ENCODE measurements around the gene BCL11B.
"Not testable (repeated sequence)": the region's sequence is repeated elsewhere in the genome, so short reads cannot be mapped to it uniquely, and the experiment has no call there.

Gene BCL11B

DNA sequence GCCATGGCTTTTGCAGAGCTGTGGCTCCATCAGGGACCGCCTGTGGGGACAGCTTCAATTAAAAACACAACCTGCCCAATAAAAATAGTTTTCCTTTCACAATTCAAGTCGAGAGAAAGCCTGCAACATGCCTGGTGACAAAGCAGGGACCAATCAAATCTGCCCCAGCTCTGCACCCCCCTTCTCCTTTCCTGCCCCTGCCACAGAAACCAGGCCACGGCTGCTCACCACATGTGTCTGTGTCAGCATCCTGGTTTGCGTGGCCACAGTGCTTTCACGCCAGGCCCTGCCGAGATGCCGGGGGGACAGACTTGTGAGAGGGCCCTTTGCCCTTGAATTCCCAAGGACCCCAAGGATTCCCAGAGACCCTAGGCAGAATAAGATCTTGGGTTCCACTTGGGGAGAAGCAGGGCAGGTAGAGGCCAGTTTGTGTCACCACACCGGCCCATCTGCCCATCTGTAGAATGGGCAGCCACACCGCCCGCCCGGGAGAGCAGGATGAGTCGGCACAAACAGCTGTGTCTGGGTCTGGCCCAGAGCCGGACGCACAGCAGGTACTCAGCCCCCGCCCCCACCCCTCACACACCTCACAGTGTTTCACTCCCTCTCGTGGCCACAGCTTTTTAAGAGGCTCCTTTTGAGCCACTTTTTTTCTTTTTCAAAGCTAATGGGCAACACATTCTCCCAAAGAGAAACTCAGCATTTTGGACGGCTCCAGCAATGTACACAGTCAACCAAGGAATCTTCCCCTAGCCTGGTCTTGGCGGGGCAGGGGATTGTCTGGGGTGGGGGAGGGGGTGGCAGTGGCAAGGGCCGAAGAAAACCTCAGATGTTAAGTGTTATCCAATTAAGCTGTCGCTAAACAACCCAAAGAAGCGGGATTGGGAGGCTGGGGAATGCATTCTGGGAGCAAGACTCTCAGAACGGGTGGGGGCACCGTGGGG is 41.5 kb downstream of the BCL11B start:
- Histone ChIP-seq H3K9me3 (no peaks in the 10 kb centered on the region), H3K4me1 (ENCODE audit: control insufficient read depth in 1 of 2, insufficient read depth in 1 of 2, low read depth in 1 of 2, low read length in 1 of 2) (no peaks in the 10 kb centered on the region), H3K27me3 (peaks cover 82% of the 10 kb centered on the region), H3K27ac (no peak overlapping the region), H3K36me3 (no peaks in the 10 kb centered on the region), H3K4me3 (ENCODE audit: low read depth in 1 of 2, low read length in 1 of 2) (no peak overlapping the region)
- TF ChIP-seq, protein P1, sequence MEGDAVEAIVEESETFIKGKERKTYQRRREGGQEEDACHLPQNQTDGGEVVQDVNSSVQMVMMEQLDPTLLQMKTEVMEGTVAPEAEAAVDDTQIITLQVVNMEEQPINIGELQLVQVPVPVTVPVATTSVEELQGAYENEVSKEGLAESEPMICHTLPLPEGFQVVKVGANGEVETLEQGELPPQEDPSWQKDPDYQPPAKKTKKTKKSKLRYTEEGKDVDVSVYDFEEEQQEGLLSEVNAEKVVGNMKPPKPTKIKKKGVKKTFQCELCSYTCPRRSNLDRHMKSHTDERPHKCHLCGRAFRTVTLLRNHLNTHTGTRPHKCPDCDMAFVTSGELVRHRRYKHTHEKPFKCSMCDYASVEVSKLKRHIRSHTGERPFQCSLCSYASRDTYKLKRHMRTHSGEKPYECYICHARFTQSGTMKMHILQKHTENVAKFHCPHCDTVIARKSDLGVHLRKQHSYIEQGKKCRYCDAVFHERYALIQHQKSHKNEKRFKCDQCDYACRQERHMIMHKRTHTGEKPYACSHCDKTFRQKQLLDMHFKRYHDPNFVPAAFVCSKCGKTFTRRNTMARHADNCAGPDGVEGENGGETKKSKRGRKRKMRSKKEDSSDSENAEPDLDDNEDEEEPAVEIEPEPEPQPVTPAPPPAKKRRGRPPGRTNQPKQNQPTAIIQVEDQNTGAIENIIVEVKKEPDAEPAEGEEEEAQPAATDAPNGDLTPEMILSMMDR (IDR thresholded peaks at IDR 0.05), result no peak

GRCh38 chr14:99229654-99230207 is 42.3 kb downstream of the BCL11B start:
- no peak overlapping the region for H3K27ac ChIP-seq
- no peaks in the 10 kb centered on the region for H3K9me3 ChIP-seq
- no peaks in the 10 kb centered on the region for H3K4me1 ChIP-seq (ENCODE audit: control insufficient read depth in 1 of 2, insufficient read depth in 1 of 2, low read depth in 1 of 2, low read length in 1 of 2)

GRCh38 chr14:99228760-99229159 is 43.2 kb downstream of the BCL11B start:
- peaks cover 65% of the 10 kb centered on the region for H3K27me3 ChIP-seq
- H3K4me3 ChIP-seq (ENCODE audit: low read depth in 1 of 2, low read length in 1 of 2); H3K4me1 ChIP-seq (ENCODE audit: control insufficient read depth in 1 of 2, insufficient read depth in 1 of 2, low read depth in 1 of 2, low read length in 1 of 2); H3K27ac ChIP-seq; H3K36me3 ChIP-seq; H3K9me3 ChIP-seq: not testable (repeated sequence)

More at GRCh38 chr14:99229654-99230207, 42.3 kb downstream of the BCL11B start:
- H3K27me3 ChIP-seq, result peaks cover 74% of the 10 kb centered on the region
- no peak overlapping the region for H3K4me3 ChIP-seq (ENCODE audit: low read depth in 1 of 2, low read length in 1 of 2)
- H3K36me3 ChIP-seq, result no peaks in the 10 kb centered on the region
- TF ChIP-seq, protein P1 (IDR thresholded peaks at IDR 0.05), result no peak

GRCh38 chr14:99226687-99227086 is 45.3 kb downstream of the BCL11B start:
- Histone ChIP-seq H3K27me3 (peaks cover 48% of the 10 kb centered on the region), H3K36me3 (no peaks in the 10 kb centered on the region), H3K4me1 (ENCODE audit: control insufficient read depth in 1 of 2, insufficient read depth in 1 of 2, low read depth in 1 of 2, low read length in 1 of 2) (no peaks in the 10 kb centered on the region), H3K27ac (no peak overlapping the region), H3K9me3 (no peaks in the 10 kb centered on the region), H3K4me3 (ENCODE audit: low read depth in 1 of 2, low read length in 1 of 2) (no peak overlapping the region)
- TF ChIP-seq, protein P1 (IDR thresholded peaks at IDR 0.05), result no peak

DNA sequence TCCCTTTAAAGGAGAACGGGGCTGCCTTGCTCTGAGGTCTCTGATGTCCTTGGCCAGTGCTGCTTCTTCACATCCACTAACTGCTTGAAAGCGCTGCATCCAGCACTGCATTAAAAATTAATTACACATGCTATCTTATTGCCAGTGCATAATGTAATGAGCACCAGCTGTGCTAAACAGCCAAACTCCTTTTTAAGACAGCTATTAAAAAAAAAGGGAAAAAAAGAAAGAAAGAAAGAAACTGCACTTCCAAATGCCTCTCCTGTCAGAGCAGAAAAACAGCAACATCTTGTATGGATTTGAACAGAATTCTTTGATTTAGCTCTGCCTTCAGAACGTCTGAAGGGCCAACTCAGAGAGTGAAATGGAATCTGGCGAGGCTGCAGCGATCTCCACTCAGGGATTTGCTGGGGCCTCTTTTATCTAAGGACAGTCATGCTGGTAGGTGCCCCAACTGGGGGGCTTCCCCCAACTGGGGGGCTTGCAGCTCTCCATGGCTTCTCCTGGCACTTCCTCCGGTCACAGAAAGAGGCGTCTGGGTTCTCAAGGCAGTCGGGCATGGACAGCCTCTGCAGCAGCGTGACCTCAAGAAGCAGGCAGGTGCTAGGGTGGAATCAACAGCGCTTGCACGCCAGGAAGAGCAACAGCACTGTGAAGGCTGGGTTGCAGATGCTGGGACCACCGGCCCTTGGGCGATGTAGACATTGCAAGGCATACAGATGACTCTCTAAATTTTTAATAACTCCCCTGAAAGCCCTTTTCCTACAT is 46.4 kb downstream of the BCL11B start:
- H3K36me3 ChIP-seq, result no peaks in the 10 kb centered on the region
- no peaks in the 10 kb centered on the region for H3K4me1 ChIP-seq (ENCODE audit: control insufficient read depth in 1 of 2, insufficient read depth in 1 of 2, low read depth in 1 of 2, low read length in 1 of 2)
- H3K4me3 ChIP-seq (ENCODE audit: low read depth in 1 of 2, low read length in 1 of 2), result no peak overlapping the region
- H3K27ac ChIP-seq, result no peak overlapping the region
- TF ChIP-seq, protein P1 (IDR thresholded peaks at IDR 0.05), result no peak
- H3K27me3 ChIP-seq, result peaks cover 38% of the 10 kb centered on the region
- no peaks in the 10 kb centered on the region for H3K9me3 ChIP-seq

Data from neutrophil (primary cell).